Choroid plexus epithelial cell (primary cell): ENCODE measurements around the gene OR52N4.
"Not testable (repeated sequence)": the region's sequence is repeated elsewhere in the genome, so short reads cannot be mapped to it uniquely, and the experiment has no call there.

Experiments used
- DNase-seq: peaks from one replicate; pipeline ENCODE4 v3.0.0-alpha.2; 2010; ENCODE audit warnings: low read depth
- H3K4me3 ChIP-seq: 2 replicates; pipeline ENCODE4 v1.5.1; 2011; ENCODE audit warnings: low read depth, mild to moderate bottlenecking, control low read depth, low read length, moderate library complexity
- TF ChIP-seq, protein P1 (sequence below): conservative IDR thresholded peaks from 2 replicates; pipeline ENCODE4 v1.5.1; 2011; ENCODE audit warnings: low read depth, mild to moderate bottlenecking, control low read depth, inconsistent platforms, low read length, moderate library complexity

The OR52N4 gene

DNA sequence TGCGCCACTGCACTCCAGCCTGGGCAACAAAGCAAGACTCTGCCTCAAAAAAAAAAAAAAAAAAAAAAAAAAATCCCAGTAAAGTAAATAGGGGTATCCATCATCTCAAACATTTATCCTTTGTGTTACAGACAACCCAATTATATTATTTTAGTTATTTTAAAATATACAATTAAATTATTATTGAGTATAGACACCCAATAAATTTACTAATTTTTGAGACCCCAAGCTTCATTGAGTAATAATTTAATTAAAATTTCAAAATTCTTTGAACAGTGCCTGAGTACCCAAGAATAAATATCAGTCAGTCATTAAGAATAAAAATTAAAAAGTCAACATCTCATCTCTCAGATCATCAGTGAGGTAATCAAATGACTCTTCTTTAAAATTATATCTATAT, at the start of gene OR52N4:
Gene OR52N4 (plus strand): TSS at position 301 of the 400 bp plus-strand sequence. CDS start 498 bp downstream, outside the sequence.
- no peak within 1 kb of the TSS for H3K4me3 ChIP-seq
- no peak for DNase-seq
- TF ChIP-seq, protein P1, sequence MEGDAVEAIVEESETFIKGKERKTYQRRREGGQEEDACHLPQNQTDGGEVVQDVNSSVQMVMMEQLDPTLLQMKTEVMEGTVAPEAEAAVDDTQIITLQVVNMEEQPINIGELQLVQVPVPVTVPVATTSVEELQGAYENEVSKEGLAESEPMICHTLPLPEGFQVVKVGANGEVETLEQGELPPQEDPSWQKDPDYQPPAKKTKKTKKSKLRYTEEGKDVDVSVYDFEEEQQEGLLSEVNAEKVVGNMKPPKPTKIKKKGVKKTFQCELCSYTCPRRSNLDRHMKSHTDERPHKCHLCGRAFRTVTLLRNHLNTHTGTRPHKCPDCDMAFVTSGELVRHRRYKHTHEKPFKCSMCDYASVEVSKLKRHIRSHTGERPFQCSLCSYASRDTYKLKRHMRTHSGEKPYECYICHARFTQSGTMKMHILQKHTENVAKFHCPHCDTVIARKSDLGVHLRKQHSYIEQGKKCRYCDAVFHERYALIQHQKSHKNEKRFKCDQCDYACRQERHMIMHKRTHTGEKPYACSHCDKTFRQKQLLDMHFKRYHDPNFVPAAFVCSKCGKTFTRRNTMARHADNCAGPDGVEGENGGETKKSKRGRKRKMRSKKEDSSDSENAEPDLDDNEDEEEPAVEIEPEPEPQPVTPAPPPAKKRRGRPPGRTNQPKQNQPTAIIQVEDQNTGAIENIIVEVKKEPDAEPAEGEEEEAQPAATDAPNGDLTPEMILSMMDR: no peak

- TF ChIP-seq, protein P1: no peak
- peak; percentile 24 for DNase-seq
Observed at GRCh38 chr11:5705688-5706087, 48.4 kb upstream of the OR52N4 start.

DNA sequence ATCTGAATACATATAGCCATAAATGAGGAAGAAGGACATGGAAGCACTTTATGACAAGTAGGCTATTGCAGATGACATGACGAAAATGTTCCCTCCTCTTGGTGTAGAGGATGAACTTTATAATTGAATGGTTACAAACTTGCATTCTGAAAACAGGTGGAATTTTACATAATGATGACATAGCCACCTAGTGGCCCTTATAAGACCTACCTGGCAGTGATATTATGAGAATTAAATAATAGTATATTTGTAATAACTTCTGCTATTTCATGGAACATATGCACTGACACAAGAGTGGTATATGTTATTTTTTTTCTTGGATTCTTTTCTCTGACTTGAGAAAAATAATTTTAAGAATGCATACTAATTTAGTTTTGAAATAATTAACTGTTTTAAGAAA, 41.5 kb upstream of the OR52N4 start:
- H3K4me3 ChIP-seq: no peak overlapping the region
- TF ChIP-seq, protein P1: peak; percentile 49
- peak; percentile 23 for DNase-seq

More at GRCh38 chr11:5705688-5706087, 48.4 kb upstream of the OR52N4 start:
- H3K4me3 ChIP-seq: no peak overlapping the region

GRCh38 chr11:5713695-5714094, 40.3 kb upstream of the OR52N4 start:
- peak; percentile 11 for DNase-seq
- H3K4me3 ChIP-seq: no peak overlapping the region
- TF ChIP-seq, protein P1: no peak

DNA sequence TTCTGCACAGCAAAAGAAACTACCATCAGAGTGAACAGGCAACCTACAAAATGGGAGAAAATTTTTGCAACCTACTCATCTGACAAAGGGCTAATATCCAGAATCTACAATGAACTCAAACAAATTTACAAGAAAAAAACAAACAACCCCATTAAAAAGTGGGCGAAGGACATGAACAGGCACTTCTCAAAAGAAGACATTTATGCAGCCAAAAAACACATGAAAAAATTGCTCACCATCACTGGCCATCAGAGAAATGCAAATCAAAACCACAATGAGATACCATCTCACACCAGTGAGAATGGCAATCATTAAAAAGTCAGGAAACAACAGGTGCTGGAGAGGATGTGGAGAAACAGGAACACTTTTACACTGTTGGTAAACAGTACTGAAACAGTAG, 37.5 kb upstream of the OR52N4 start:
- H3K4me3 ChIP-seq, DNase-seq: not testable (repeated sequence)

DNA sequence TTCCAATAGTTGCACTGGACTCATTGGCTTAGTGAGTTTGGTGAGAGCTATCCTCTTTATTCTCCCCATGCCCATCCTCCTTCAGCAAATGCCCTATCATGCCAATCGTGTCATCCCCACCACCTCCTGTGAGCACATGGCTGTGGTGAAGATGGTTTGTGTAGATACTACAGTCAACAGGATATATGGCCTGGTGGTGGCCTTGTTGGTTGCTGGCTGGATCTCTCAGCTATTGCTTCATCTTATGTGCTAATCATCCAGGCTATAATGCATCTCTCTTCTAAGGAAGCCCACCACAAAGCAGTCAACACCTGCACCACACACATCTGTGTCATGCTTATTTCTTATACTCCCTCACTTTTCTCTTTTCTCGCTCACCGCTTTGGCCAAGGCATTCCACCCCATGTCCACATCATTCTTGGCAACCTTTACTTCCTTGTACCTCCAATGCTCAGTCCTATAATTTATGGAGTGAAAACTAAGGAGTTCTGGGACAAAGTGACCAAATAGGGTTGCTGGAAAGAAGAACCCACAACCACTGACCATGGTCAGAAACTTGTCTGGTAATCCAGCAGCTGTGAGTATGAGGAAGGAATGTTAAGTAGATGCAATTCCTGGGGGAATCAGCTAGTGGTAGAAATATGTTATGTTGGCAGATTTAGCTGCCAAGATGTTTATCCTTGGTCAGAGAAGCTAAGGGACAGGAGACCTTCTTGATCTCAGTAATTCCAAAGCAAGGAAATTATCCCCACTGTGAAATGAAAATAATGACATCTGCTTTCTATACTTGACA, 34.1 kb upstream of the OR52N4 start:
- H3K4me3 ChIP-seq: no peak overlapping the region
- peak; percentile 4 for DNase-seq
- TF ChIP-seq, protein P1: no peak

DNA sequence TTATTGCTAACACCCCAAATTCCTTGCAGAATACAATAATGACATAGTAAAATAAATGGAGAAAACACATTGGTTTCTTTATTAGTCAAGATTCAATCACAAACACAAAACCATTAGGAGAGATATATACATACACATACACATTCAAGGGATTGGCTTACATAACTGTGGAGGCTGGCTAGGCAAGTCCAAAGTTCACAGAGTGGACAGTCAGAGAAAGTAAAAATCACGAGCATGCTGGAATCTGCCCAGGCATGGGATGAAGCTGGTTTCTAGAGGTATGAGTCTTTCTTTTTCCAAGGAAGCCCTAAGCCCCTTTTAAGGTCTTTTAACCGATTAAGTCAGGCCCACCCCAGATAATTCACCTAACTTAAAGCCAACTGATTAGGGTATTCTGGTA, 31.4 kb upstream of the OR52N4 start:
- TF ChIP-seq, protein P1: no peak
- no peak for DNase-seq

More for the DNA sequence above, 31.4 kb upstream of the OR52N4 start:
- H3K4me3 ChIP-seq: no peak overlapping the region
